H1 (cell line): Measurements from ENCODE around the gene FRAT2. TPM values are rescaled to one million over a fixed set of nuclear protein-coding genes. Genes with fewer than 3 reads are reported as not detected.

Experiments used
- polyA plus RNA-seq, 7 experiments: library from polyadenylated mRNA; depleted of rRNA in 3 of 7; stranded (reverse) in 5 of 7; unstranded in 2 of 7; fragments of >200 nt in 5 of 7; fragments of 200-250 nt in 2 of 7; gene quantifications; 1 replicate in 5 of 7; 2 replicates in 1 of 7; 4 replicates in 1 of 7; pipeline versions ENCODE4 v1.2.1 to v1.2.3, GENCODE V29; 2011 to 2013; ENCODE audit warnings: missing spikeins in 2 of 7, mixed read lengths in 2 of 7
- total RNA-seq: library from RNA; stranded (reverse); fragmentation: NEBNext Ultra II Directional; extraction: Animal tissue kit (Norgen Biotek cat#: 25700); gene quantifications from 2 replicates; pipeline ENCODE4 v1.2.1, GENCODE V29; 2021
- TF ChIP-seq, protein P1 (sequence below): fragments of 300-600 bp; sonication (generic); IDR thresholded peaks from 2 replicates; pipeline ENCODE4 v1.7.1; 2012; ENCODE audit warnings: low read length, moderate library complexity, mild to moderate bottlenecking, inconsistent platforms; ENCODE audit not compliant: insufficient replicate concordance

The FRAT2 gene
- total and polyA plus RNA-seq, 2 of the 8 experiments (the other 6 are each of a cell fraction or from before 2014, with no cell fraction given), result 47.4 to 83.0 TPM

DNA sequence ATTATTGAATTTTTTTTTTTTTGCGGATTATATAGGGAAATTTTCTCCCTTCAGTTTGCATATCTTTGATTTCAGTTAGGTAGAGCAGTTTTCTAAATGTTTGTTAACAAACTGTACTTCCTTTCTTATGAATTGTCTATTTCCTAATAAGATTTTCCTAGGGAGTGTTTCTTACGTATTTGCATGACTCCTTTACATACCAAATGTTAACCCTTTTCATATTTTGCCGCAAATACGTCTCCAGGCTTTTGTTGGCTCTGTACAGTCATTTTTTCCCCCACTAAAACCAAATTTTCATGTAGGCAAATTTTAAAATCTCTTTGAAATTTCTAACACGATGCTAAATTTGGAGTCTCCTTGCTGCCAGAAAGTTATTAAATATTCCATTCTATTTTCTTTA is 1.9 kb upstream of the FRAT2 start (continued):
- TF ChIP-seq, protein P1, sequence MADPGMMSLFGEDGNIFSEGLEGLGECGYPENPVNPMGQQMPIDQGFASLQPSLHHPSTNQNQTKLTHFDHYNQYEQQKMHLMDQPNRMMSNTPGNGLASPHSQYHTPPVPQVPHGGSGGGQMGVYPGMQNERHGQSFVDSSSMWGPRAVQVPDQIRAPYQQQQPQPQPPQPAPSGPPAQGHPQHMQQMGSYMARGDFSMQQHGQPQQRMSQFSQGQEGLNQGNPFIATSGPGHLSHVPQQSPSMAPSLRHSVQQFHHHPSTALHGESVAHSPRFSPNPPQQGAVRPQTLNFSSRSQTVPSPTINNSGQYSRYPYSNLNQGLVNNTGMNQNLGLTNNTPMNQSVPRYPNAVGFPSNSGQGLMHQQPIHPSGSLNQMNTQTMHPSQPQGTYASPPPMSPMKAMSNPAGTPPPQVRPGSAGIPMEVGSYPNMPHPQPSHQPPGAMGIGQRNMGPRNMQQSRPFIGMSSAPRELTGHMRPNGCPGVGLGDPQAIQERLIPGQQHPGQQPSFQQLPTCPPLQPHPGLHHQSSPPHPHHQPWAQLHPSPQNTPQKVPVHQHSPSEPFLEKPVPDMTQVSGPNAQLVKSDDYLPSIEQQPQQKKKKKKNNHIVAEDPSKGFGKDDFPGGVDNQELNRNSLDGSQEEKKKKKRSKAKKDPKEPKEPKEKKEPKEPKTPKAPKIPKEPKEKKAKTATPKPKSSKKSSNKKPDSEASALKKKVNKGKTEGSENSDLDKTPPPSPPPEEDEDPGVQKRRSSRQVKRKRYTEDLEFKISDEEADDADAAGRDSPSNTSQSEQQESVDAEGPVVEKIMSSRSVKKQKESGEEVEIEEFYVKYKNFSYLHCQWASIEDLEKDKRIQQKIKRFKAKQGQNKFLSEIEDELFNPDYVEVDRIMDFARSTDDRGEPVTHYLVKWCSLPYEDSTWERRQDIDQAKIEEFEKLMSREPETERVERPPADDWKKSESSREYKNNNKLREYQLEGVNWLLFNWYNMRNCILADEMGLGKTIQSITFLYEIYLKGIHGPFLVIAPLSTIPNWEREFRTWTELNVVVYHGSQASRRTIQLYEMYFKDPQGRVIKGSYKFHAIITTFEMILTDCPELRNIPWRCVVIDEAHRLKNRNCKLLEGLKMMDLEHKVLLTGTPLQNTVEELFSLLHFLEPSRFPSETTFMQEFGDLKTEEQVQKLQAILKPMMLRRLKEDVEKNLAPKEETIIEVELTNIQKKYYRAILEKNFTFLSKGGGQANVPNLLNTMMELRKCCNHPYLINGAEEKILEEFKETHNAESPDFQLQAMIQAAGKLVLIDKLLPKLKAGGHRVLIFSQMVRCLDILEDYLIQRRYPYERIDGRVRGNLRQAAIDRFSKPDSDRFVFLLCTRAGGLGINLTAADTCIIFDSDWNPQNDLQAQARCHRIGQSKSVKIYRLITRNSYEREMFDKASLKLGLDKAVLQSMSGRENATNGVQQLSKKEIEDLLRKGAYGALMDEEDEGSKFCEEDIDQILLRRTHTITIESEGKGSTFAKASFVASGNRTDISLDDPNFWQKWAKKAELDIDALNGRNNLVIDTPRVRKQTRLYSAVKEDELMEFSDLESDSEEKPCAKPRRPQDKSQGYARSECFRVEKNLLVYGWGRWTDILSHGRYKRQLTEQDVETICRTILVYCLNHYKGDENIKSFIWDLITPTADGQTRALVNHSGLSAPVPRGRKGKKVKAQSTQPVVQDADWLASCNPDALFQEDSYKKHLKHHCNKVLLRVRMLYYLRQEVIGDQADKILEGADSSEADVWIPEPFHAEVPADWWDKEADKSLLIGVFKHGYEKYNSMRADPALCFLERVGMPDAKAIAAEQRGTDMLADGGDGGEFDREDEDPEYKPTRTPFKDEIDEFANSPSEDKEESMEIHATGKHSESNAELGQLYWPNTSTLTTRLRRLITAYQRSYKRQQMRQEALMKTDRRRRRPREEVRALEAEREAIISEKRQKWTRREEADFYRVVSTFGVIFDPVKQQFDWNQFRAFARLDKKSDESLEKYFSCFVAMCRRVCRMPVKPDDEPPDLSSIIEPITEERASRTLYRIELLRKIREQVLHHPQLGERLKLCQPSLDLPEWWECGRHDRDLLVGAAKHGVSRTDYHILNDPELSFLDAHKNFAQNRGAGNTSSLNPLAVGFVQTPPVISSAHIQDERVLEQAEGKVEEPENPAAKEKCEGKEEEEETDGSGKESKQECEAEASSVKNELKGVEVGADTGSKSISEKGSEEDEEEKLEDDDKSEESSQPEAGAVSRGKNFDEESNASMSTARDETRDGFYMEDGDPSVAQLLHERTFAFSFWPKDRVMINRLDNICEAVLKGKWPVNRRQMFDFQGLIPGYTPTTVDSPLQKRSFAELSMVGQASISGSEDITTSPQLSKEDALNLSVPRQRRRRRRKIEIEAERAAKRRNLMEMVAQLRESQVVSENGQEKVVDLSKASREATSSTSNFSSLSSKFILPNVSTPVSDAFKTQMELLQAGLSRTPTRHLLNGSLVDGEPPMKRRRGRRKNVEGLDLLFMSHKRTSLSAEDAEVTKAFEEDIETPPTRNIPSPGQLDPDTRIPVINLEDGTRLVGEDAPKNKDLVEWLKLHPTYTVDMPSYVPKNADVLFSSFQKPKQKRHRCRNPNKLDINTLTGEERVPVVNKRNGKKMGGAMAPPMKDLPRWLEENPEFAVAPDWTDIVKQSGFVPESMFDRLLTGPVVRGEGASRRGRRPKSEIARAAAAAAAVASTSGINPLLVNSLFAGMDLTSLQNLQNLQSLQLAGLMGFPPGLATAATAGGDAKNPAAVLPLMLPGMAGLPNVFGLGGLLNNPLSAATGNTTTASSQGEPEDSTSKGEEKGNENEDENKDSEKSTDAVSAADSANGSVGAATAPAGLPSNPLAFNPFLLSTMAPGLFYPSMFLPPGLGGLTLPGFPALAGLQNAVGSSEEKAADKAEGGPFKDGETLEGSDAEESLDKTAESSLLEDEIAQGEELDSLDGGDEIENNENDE, result no peak
